GM21423 (cell line): ENCODE results near the gene UST.

Source experiments
- ATAC-seq: cut with Tn5 transposase; IDR thresholded peaks from one replicate; pipeline ENCODE4 v1.9.1; 2021; ENCODE audit warnings: mild to moderate bottlenecking, moderate library complexity; ENCODE audit not compliant: unreplicated experiment

The UST gene

DNA sequence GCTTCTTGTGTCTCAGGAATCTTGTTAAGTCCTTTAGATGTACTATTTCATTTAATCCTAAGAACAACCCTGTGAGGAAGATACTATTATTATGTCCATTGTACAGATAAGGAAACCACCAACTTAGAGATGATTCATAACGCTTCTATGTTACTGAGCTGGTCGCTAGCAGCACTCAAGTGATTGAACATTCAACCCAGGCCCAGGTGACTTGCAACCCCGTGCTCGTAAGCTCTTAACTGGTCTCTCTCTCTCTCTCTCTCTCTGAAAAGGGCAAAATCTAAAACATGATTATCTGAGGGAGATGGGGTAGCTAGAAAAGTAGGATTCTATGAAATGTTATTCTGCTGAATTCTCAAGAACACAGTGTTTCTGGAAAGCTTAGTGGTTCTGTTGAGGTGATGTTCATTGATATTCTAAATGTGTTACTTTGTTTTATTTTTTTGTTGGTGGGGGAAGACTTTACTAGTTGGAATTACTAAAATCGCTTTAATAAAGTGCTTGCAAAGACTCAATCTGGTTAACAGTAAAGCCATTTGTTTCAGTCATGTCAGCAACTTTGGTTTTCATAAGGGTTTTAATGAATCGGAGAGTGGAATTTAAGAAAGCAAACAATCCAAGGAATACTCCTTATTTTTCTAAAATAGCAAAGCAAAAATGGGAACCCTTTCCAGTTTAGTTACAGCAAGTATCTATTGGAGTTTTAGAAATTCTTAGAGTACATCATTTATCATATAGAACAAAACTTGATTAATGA lies 305.7 kb downstream of the UST start:
- peak; percentile 31 for ATAC-seq

- no peak for ATAC-seq
Observed at GRCh38 chr6:149053848-149054558, 307.2 kb downstream of the UST start.

- peak; percentile 72 for ATAC-seq
Observed at GRCh38 chr6:149054559-149055194, 307.8 kb downstream of the UST start.

DNA sequence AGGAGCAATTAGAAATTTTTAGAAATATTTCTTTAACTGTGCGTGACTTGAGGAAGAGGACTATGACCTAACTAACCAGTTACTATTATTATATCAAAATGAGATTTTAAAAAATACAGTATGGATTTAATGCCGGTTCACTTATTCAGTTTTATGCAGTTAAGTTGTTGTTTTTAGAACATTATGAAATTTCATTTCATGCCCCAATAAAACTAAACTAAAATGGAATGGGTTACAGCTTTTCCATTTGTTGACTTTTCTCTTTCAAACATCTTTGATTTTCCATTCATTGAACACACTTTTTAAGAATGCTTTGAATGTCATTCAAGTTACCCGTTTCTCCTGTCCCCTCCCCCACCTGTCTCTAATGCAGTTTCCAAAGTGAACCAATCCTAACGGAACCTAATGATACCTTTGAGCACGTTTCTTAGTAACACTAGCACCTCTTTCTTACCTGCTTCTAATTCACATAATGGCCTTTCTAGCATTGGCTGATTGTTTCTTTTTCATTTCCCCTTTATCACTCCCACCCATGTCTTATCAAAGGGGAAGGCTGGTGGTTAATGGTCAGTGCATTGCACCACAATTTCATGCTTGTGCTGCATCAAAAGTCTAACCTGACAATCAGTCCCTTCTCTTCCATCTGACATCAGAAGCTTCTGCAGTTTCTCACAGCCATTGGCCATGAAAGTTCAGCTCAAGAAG lies 308.5 kb downstream of the UST start:
- no peak for ATAC-seq

GRCh38 chr6:149056777-149057463 lies 310.1 kb downstream of the UST start:
- ATAC-seq = no peak

DNA sequence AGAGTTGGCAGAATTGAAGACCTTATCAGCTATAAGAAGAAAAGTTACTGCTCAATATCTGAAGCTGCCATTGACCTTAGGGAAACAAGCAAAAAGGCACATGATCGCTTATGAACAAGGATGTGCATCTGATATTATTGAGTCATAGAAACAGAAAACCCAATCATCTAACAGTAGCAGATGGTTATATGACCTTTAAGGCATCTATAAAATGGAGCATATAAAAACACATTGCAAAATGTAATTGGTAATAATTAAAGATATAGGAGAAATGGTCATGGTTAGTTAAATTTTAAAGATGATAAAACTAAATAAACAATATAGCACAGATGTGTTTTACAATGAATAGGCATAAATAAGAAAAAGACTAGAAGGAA lies 310.6 kb downstream of the UST start:
- ATAC-seq = no peak

DNA sequence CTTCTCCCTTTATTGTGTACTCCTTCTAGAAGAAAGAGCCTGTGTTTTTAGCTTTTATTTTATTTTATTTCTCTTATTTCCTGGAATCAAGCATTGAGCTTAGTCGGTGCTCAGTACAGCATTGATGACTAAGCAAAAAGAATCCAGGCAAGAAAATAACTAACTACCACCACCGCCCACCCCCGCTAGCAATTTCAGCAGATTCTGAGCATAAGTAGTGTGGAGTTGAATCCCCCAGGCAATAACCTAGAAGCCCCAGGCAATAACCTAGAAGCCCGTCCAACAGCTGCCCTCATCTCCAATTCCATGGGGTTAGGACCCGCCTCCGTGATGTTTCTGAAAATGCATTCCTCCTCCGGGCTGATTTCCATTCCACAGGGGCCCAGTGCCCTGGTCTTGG lies 312.7 kb downstream of the UST start:
- ATAC-seq = no peak

- peak; percentile 78 for ATAC-seq
Observed at GRCh38 chr6:149060300-149060984, 313.6 kb downstream of the UST start.

- ATAC-seq = no peak
Observed at GRCh38 chr6:149060985-149061760, 314.3 kb downstream of the UST start.

DNA sequence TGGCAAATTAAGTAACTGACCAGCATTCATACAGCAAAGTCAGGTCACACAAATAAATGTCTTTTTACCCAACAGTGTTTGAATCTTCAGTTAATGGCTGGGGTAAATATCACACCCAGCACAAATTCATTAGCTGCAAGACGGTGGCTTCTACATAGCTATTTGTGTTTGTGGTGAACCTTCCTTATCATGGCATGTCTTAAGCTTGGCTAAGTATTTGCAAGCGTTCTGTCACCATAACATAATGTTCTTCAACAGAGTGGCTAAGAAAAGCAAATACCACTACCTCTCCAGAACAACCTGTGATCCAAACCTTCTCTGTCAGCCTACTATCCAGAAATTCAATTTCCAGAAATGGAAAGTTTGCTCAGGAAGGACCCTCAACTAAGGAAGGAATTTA lies 315.1 kb downstream of the UST start:
- no peak for ATAC-seq

DNA sequence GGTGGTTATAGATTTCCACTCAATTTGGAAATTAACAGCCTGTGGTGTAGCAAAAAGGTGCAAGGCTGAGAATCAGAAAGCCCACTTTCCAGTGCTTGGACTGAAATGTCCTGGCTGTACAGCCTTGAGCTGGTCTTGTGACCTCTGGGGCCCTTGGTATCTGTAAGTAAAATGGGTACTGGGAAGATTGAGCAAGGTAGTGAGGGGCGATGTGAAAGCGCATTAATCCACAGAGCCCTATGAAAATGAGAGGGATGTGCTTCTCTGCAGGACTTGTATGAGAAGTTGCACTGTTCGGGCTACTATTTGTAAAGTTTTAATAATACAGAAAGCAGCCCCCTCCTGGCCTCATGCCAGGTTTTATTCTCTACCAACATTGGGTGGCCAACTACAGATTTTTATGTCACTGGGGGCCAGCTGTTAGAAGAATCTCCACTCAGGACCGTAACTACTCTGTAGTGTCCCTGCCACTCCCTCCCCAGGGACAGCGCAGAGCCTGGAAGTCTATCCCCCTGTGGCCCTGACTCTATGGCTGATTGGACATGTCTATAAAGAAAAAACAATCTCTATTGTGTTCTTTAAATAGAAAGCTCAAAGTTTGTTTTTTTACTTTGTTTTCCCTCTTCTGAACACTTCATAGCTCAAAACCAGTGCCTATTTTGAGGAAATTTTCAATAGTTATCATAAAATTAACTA lies 316.0 kb downstream of the UST start:
- no peak for ATAC-seq

- ATAC-seq = no peak
Observed at GRCh38 chr6:149063468-149063867, 316.6 kb downstream of the UST start.

GRCh38 chr6:149064001-149064659 lies 317.3 kb downstream of the UST start:
- ATAC-seq = no peak

GRCh38 chr6:149064660-149065015 lies 317.8 kb downstream of the UST start:
- ATAC-seq = no peak

- no peak for ATAC-seq
Observed at GRCh38 chr6:149065121-149065520, 318.3 kb downstream of the UST start.

DNA sequence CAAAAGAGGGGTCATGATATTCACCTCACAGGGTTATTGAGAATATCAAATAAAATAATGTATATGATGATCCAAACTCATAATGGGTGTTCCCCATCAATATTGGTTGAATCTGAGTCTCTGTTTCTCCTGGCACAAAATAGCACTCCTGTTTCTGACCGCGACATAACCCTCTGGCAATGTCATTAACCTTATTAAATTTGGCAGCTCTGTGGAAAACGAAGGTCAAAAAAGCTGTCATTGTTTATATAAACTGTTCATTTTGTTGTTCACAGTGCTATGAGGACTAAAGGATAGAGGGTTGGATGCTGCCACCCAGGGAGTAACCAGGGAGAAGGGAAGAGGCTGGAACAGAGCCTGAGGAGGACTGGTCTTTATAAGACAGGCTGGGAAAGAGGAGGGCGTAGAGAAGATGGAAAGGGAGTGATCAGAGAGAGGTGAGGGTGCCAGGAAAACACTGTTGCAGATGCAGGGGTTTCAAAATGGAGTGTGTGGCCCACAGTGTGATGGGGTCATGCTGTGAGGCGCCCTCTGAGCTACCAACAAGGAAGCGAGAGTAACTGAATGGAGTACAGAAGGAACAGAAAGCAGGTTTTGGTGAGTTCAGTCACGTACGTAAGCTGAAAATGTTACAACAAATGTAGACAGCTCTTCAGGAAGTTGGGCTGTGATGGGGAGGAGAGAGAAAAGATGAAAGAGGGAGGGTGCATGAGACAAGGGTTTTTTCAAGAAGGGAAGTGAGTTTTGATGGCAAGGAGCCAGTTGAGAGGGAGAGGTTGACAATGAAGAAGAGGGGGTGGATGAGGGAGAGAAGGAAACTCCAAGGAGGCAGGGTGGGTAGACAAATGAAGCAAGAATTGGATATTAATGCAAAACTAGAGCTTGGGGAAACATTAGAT lies 319.1 kb downstream of the UST start:
- peak; percentile 97 for ATAC-seq

GRCh38 chr6:149071997-149072396 lies 325.2 kb downstream of the UST start:
- no peak for ATAC-seq
